GM12864 (cell line): ENCODE data around the gene TEC.

Source experiments
- DNase-seq: peaks from one replicate; pipeline ENCODE4 v3.0.0-alpha.2; 2011; ENCODE audit warnings: low read depth
- H3K4me3 ChIP-seq: 2 replicates; pipeline ENCODE4 v1.5.1; 2011; ENCODE audit warnings: mild to moderate bottlenecking, low read depth, low read length, control low read depth
- CTCF ChIP-seq: IDR thresholded peaks from 2 replicates; pipeline ENCODE4 v1.5.1; 2011; ENCODE audit warnings: low read depth, mild to moderate bottlenecking, moderate library complexity, low read length, control low read depth, inconsistent platforms; ENCODE audit errors: missing control alignments

The TEC gene

GRCh38 chr4:48085821-48086589 is 183.6 kb downstream of the TEC start:
- no peak for TF ChIP-seq CTCF
- H3K4me3 ChIP-seq, result no peak overlapping the region
- DNase-seq, result no peak
